Mesendoderm (in vitro differentiated cells): ENCODE results near the gene SOX4.

Source experiments
- DNase-seq: peaks from one replicate; pipeline ENCODE4 v3.0.0; 2013
- H2AK5ac ChIP-seq: 2 replicates; pipeline ENCODE4 v1.6.1; 2013; ENCODE audit warnings: low read length, inconsistent platforms
- H2BK120ac ChIP-seq: 2 replicates; pipeline ENCODE4 v1.6.1; 2013; ENCODE audit warnings: low read depth, mild to moderate bottlenecking, low read length, moderate library complexity, mixed read lengths
- H2BK15ac ChIP-seq: replicated peaks from 2 replicates; pipeline ENCODE4 v1.6.1; 2013; ENCODE audit warnings: low read depth, mild to moderate bottlenecking, moderate library complexity
- H2BK5ac ChIP-seq: 2 replicates; pipeline ENCODE4 v1.6.1; 2013; ENCODE audit warnings: low read length, inconsistent platforms
- H3K18ac ChIP-seq: 2 replicates; pipeline ENCODE4 v1.6.1; 2013; ENCODE audit warnings: mild to moderate bottlenecking, low read length, mixed read lengths
- H3K23ac ChIP-seq: one replicate; pipeline ENCODE4 v1.6.1; 2013; ENCODE audit warnings: low read length
- H3K27ac ChIP-seq: 2 replicates; pipeline ENCODE4 v1.5.1; 2013; ENCODE audit warnings: low read depth, mild to moderate bottlenecking, inconsistent platforms, low read length, moderate library complexity
- H3K27me3 ChIP-seq: 2 replicates; pipeline ENCODE4 v1.6.1; 2013; ENCODE audit warnings: low read length, control low read depth, mild to moderate bottlenecking, inconsistent platforms; ENCODE audit not compliant: insufficient read depth, poor library complexity
- H3K36me3 ChIP-seq: 2 replicates; pipeline ENCODE4 v1.6.1; 2013; ENCODE audit warnings: low read length, inconsistent platforms; ENCODE audit not compliant: control insufficient read depth, insufficient read depth
- H3K4ac ChIP-seq: one replicate; pipeline ENCODE4 v1.6.1; 2013; ENCODE audit warnings: low read depth, mild to moderate bottlenecking, low read length, moderate library complexity
- H3K4me1 ChIP-seq: 2 replicates; pipeline ENCODE4 v1.6.1; 2013; ENCODE audit warnings: low read depth, low read length, inconsistent platforms; ENCODE audit not compliant: control insufficient read depth
- H3K4me2 ChIP-seq: 2 replicates; pipeline ENCODE4 v1.6.1; 2013; ENCODE audit warnings: low read length
- H3K4me3 ChIP-seq: 2 replicates; pipeline ENCODE4 v1.5.1; 2013; ENCODE audit warnings: mild to moderate bottlenecking, low read length
- H3K56ac ChIP-seq: one replicate; pipeline ENCODE4 v1.6.1; 2013; ENCODE audit warnings: low read length
- H3K79me1 ChIP-seq: 2 replicates; pipeline ENCODE4 v1.6.1; 2013; ENCODE audit warnings: low read length, inconsistent platforms
- H3K79me2 ChIP-seq: 2 replicates; pipeline ENCODE4 v1.6.1; 2013; ENCODE audit warnings: mild to moderate bottlenecking, low read length; ENCODE audit not compliant: control insufficient read depth, insufficient read depth
- H3K9ac ChIP-seq: 2 replicates; pipeline ENCODE4 v1.6.1; 2013; ENCODE audit warnings: low read length, inconsistent platforms
- H4K5ac ChIP-seq: one replicate; pipeline ENCODE4 v1.6.1; 2013; ENCODE audit warnings: low read length
- H4K8ac ChIP-seq: one replicate; pipeline ENCODE4 v1.6.1; 2013; ENCODE audit warnings: low read depth, mild to moderate bottlenecking, control low read depth, low read length, moderate library complexity
- WGBS: extraction: QIAGEN DNeasy Blood & Tissue Kit; methylation state at CpG from one replicate; pipeline ENCODE4 v1.1.7; 2013; ENCODE audit warnings: low lambda C conversion rate, missing lambda C conversion rate; ENCODE audit not compliant: insufficient coverage; ENCODE audit errors: extremely low coverage; 5-methylcytosine and 5-hydroxymethylcytosine counted together

The SOX4 gene

DNA sequence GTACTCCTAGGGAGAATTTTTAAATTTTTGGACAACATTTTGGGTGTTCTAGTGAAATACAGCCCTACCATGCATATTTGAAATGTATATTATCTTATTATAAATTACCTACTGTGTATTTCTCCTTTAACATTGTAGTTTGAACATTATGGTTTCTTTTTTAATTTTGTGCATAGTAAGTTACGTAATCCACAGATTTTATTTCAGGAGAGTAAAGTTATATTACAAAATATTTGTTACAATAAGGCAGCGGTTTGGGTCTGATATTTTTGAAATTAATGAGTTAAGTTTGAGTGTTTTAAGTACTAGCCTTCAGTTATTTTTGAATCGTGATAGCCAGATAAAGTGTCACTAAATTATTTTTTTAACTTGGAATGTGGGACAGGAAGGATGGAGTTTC, 7.3 kb upstream of the SOX4 start:
- WGBS = 94% methylated on average over 2 of the region's 3 CpGs
- Histone ChIP-seq H4K8ac (no peak overlapping the region), H2BK120ac (no peak overlapping the region), H3K36me3 (no peaks in the 10 kb centered on the region), H3K79me1 (no peaks in the 10 kb centered on the region), H3K18ac (no peak overlapping the region), H3K4me3 (no peak overlapping the region), H3K4me1 (peaks cover 1% of the 10 kb centered on the region), H2AK5ac (no peak overlapping the region), H3K23ac (no peak overlapping the region), H3K27me3 (no peaks in the 10 kb centered on the region), H3K9ac (no peak overlapping the region), H3K56ac (no peak overlapping the region), H3K79me2 (no peaks in the 10 kb centered on the region), H2BK15ac (no peak overlapping the region), H2BK5ac (no peak overlapping the region), H3K4ac (no peak overlapping the region), H3K4me2 (no peak overlapping the region), H4K5ac (no peak overlapping the region), H3K27ac (no peak overlapping the region)
- DNase-seq = no peak

- Histone ChIP-seq H4K8ac (no peak overlapping the region), H3K56ac (peak overlapping the region; percentile 86), H3K4me1 (peaks cover 1% of the 10 kb centered on the region), H3K36me3 (no peaks in the 10 kb centered on the region), H3K4ac (no peak overlapping the region), H3K4me3 (no peak overlapping the region), H2BK5ac (no peak overlapping the region), H3K27ac (no peak overlapping the region), H2AK5ac (no peak overlapping the region), H3K27me3 (no peaks in the 10 kb centered on the region), H3K23ac (no peak overlapping the region), H3K79me2 (no peaks in the 10 kb centered on the region), H4K5ac (no peak overlapping the region), H2BK15ac (no peak overlapping the region), H3K9ac (peak overlapping the region; percentile 81), H3K4me2 (peak overlapping the region; percentile 94), H3K79me1 (no peaks in the 10 kb centered on the region), H3K18ac (no peak overlapping the region), H2BK120ac (no peak overlapping the region)
- no CpG with 5 or more reads among the region's 15 CpGs for WGBS
- no peak for DNase-seq
Measured at GRCh38 chr6:21586740-21587178, 6.8 kb upstream of the SOX4 start.

GRCh38 chr6:21587179-21587960, 6.2 kb upstream of the SOX4 start:
- WGBS = no CpG with 5 or more reads among the region's 54 CpGs
- peak; percentile 81 for DNase-seq

DNA sequence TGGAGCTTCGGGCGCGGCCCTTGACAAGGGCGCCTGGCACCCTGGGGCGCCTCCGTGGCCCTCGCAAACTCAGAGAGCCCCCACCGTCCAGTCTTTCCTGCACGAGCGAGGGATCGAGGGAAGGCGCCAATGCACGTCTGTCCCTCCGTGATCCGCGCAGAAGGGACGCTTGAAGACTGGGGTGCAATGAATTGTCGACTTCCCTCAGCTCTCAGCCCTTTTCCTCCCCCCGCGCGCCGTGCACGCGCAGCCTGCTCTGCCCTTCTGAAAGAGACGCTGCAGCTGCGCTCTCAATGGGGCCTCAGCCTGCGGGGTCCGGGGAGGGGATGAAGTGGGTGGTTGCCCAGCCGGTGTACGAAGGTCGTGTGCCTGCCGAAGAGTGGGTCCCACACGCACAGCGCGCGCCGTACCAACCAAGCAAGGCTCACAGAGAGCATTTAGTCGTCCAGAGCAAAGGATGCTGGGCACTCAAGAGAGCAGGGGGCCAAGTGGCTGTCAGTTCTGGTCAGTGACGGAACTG, 5.5 kb upstream of the SOX4 start:
- peak overlapping the region; percentile 91 for H3K23ac ChIP-seq
- no peak overlapping the region for H2AK5ac ChIP-seq
- H3K9ac ChIP-seq = peak overlapping the region; percentile 81
- H4K8ac ChIP-seq = no peak overlapping the region
- H3K79me2 ChIP-seq = no peaks in the 10 kb centered on the region
- H4K5ac ChIP-seq = no peak overlapping the region
- no peak overlapping the region for H2BK120ac ChIP-seq
- WGBS = no CpG with 5 or more reads among the region's 39 CpGs
- H3K4me2 ChIP-seq = peak overlapping the region; percentile 94
- H2BK15ac ChIP-seq = no peak overlapping the region
- H3K18ac ChIP-seq = no peak overlapping the region
- H3K79me1 ChIP-seq = no peaks in the 10 kb centered on the region
- H3K36me3 ChIP-seq = no peaks in the 10 kb centered on the region
- H3K4ac ChIP-seq = no peak overlapping the region
- H3K27me3 ChIP-seq = no peaks in the 10 kb centered on the region
- H2BK5ac ChIP-seq = no peak overlapping the region
- H3K4me3 ChIP-seq = peak overlapping the region; percentile 63
- no peak overlapping the region for H3K27ac ChIP-seq
- H3K56ac ChIP-seq = peak overlapping the region; percentile 86
- DNase-seq = peak; percentile 70
- peaks cover 1% of the 10 kb centered on the region for H3K4me1 ChIP-seq

More at GRCh38 chr6:21587179-21587960, 6.2 kb upstream of the SOX4 start:
- no peak overlapping the region for H2BK15ac ChIP-seq
- no peak overlapping the region for H3K27ac ChIP-seq
- no peak overlapping the region for H4K8ac ChIP-seq
- peak overlapping the region; percentile 81 for H3K9ac ChIP-seq
- no peaks in the 10 kb centered on the region for H3K36me3 ChIP-seq
- H3K4me2 ChIP-seq = peak overlapping the region; percentile 94
- no peak overlapping the region for H3K4ac ChIP-seq
- no peaks in the 10 kb centered on the region for H3K79me2 ChIP-seq
- H2BK120ac ChIP-seq = no peak overlapping the region
- H3K27me3 ChIP-seq = no peaks in the 10 kb centered on the region
- no peaks in the 10 kb centered on the region for H3K79me1 ChIP-seq
- no peak overlapping the region for H2BK5ac ChIP-seq
- peak overlapping the region; percentile 48 for H3K23ac ChIP-seq
- H3K18ac ChIP-seq = peak overlapping the region; percentile 13
- no peak overlapping the region for H4K5ac ChIP-seq
- peaks cover 1% of the 10 kb centered on the region for H3K4me1 ChIP-seq
- peak overlapping the region; percentile 63 for H3K4me3 ChIP-seq
- peak overlapping the region; percentile 86 for H3K56ac ChIP-seq
- no peak overlapping the region for H2AK5ac ChIP-seq

DNA sequence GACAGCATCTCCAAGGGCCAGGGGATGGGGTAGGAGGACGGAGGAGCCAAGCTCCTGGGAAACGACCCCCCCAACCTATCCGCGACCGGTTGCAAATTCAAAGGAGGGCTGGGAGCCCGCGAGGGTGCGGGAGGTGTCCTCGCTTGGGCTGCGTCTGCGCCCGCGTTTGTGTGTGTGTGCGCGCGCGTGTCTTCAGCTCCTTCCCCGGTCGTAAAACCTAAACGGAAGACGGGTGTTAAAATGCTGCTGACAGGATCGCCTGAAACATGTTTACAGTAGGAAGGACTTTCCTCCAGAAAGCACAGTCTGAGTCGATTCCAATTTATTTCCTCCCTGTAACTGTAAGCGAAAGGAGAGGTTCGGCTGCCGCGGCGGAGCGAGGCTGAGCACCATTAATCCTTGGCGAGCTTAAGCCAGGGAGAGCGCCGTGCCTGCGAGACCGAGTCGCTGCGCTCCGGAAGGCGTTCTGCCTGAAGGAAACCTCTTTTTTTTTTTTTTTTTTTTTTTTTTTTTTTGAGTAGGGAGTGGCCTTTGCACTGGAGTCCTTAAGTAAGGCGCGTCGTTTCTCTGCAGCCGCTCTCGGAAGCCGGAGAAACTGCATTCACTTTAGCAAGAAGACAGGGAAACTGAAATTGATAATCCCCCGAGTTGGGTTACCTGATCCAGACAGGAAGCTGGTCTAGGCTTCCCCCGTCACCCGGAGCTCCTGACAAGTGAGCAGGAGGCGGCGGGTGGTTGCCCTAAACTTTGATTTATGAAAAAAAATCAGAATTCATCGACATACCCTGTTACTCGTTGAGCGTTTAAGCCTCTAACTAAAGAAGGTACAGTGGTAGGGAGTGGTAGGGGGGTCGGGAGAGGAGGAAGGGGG, 4.8 kb upstream of the SOX4 start:
- Histone ChIP-seq H3K4me3 (peak overlapping the region; percentile 63), H3K4me2 (peak overlapping the region; percentile 94), H3K79me2 (peaks cover under 1% of the 10 kb centered on the region), H3K4ac (peak overlapping the region; percentile 40), H3K4me1 (peaks cover 1% of the 10 kb centered on the region), H2BK15ac (no peak overlapping the region), H3K18ac (peak overlapping the region; percentile 32), H2AK5ac (no peak overlapping the region), H3K56ac (peak overlapping the region; percentile 86), H2BK5ac (no peak overlapping the region), H3K36me3 (no peaks in the 10 kb centered on the region), H2BK120ac (no peak overlapping the region), H3K23ac (peak overlapping the region; percentile 91), H3K27me3 (no peaks in the 10 kb centered on the region), H4K8ac (no peak overlapping the region), H3K79me1 (no peaks in the 10 kb centered on the region), H4K5ac (no peak overlapping the region), H3K9ac (peak overlapping the region; percentile 81), H3K27ac (no peak overlapping the region)
- no CpG with 5 or more reads among the region's 53 CpGs for WGBS
- peak; percentile 87 for DNase-seq
